GM18526 (cell line): Measurements from ENCODE around the gene MOB2.

ENCODE experiments used
- POLR2A ChIP-seq: IDR thresholded peaks from 3 replicates; pipeline ENCODE4 v1.6.1; 2011; ENCODE audit not compliant: insufficient read length; ENCODE audit errors: extremely low read depth

MOB2 gene

GRCh38 chr11:1499899-1500298 is 13.3 kb upstream of the MOB2 start:
- no peak for TF ChIP-seq POLR2A

DNA sequence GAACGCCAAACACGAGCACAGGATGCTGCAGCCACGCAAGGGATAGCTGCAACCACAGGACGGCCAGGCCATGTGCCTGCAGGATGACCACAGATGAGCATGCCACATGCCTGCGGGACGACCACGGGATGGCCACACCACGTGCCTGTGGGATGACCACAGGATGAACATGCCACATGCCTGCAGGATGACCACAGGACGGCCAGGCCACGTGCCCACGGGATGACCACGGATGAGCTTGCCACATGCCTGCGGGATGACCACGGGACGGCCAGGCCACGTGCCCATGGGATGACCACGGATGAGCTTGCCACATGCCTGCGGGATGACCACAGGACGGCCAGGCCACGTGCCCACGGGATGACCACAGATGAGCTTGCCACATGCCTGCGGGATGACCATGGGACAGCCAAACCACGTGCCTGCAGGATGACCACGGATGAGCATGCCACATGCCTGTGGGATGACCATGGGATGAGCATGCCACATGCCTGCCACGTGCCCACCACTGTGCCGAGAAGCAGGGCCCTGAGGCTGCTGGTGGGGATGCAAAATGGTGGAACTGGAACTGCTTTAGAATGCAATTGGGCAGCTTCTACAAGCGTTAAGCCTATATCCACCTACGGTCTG is 12.8 kb upstream of the MOB2 start:
- no peak for TF ChIP-seq POLR2A

- TF ChIP-seq POLR2A = no peak
Measured at GRCh38 chr11:1498262-1498661, 11.7 kb upstream of the MOB2 start.

- TF ChIP-seq POLR2A = no peak
Measured at GRCh38 chr11:1497600-1497999, 11.0 kb upstream of the MOB2 start.

DNA sequence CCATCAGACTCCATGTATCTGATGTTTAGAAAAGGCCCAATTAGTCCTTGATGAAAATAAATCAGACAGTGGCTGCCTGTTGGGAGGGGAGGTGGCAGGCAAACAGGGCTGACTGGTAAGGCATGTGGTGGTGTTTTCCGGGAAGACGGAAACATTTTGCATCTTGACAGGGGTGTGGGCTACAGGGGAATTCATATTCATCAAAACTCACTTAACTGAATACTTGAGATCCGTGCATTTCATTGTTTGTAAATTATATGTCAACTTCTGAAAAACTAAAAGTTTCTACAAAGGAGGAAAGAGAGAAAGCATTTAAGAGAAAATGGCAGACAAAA is 10.1 kb upstream of the MOB2 start:
- TF ChIP-seq POLR2A = no peak

GRCh38 chr11:1496091-1496760 is 9.6 kb upstream of the MOB2 start:
- no peak for TF ChIP-seq POLR2A

- TF ChIP-seq POLR2A = no peak
Measured at GRCh38 chr11:1494650-1495049, 8.1 kb upstream of the MOB2 start.

GRCh38 chr11:1493650-1494244 is 7.2 kb upstream of the MOB2 start:
- TF ChIP-seq POLR2A = no peak

- no peak for TF ChIP-seq POLR2A
Measured at GRCh38 chr11:1491379-1491778, 4.8 kb upstream of the MOB2 start.

GRCh38 chr11:1490651-1491050 is 4.1 kb upstream of the MOB2 start:
- no peak for TF ChIP-seq POLR2A

- no peak for TF ChIP-seq POLR2A
Measured at GRCh38 chr11:1488575-1489180, 2.1 kb upstream of the MOB2 start.

- no peak for TF ChIP-seq POLR2A
Measured at GRCh38 chr11:1487851-1488574, 1.4 kb upstream of the MOB2 start.

DNA sequence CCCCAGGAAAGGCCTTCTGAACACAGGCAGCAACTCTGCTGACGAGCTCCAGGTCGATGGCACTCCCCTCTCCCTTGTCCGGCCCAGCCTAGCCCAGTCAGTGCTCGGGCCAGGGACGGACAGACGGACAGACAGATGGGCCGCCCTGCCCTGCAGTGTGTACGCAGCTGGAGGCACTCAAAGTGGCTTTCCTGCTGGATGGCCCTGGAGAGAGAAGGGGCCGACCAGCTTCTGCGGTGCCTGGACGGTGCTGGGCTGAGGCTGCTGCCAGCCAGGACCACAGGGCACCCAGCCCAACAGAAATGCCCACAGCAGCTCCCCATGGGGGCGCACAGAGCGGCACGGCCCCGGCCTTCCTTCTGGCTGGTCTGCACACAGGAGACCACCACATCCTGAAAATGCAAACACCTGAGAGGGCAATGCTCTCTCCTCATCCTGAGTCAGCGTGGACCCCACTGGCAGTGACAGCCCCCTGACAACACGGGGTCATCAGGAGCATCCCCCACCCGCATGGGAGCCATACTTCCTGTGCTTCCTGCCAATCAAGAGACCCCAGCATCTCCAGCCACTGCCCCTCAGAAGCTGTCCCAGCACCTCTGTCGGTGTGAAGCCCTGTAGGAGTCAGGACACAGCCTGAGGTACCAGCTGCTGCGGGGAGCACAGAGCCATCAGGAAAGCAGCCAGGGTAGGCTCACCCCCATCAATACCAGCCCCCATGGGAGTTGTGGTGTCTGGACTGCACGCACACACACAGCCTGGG is 692 bp upstream of the MOB2 start:
- no peak for TF ChIP-seq POLR2A

DNA sequence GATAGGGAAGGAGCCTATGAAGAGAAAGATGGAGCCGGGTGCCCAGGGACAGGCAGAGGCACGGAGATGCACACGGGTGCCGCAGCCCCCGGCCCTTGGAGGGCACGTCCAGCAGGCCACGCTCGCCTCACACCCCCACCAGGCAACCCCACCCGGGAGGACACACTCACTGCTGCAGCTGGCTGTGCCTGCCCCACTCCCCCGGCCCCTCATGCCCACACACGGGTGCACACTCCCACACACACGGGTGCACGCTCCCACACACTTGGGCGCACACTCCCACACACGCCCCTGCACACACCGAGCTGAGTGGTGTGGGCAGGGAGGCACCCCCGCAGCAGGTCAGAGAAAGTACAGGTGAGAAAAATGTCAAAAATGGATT is 1.1 kb downstream of the MOB2 start:
- no peak for TF ChIP-seq POLR2A
